ENCODE data around the gene LTB4R.
"Not testable (repeated sequence)": the region's sequence is repeated elsewhere in the genome, so short reads cannot be mapped to it uniquely, and the experiment has no call there.

The LTB4R gene

DNA sequence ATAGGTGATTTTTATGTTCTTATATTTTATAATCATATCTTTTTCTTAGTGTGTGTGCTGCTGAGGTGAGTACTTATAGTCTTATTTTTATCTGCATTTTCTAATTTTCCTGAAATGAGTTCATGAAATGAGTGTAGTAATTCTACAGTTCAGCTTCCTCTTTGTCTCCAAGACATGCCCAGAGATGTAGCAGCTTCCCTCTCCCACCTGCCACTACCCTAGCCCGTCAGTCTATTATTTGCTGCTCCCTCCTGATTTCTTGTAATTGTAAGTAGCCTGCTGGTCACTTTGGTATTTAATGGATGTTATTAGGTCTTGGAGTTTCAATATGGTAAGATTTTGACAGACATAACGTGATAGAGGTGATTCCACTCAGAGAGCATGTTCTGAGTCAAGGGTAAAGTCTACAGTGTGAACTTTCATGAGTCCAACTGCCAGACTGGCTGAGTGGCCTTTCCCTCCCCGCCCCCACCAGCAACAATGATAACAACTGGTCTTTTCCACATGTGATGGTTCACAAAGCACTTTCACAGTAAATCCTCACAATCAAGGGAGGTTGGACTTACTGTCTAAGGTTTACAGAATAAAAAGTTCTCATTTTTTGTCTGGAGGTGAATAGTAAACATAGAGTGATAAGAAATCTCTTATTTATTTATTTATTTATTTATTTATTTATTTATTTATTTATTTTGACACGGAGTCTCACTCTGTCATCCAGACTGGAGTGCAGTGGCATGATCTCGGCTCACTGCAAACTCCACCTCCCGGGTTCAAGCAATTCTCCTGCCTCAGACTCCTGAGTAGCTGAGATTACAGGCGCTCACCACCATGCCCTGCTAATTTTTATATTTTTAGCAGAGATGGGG lies 32.7 kb downstream of the LTB4R start:
- DNase-seq (ENCODE audit: low read depth), result no peak

DNA sequence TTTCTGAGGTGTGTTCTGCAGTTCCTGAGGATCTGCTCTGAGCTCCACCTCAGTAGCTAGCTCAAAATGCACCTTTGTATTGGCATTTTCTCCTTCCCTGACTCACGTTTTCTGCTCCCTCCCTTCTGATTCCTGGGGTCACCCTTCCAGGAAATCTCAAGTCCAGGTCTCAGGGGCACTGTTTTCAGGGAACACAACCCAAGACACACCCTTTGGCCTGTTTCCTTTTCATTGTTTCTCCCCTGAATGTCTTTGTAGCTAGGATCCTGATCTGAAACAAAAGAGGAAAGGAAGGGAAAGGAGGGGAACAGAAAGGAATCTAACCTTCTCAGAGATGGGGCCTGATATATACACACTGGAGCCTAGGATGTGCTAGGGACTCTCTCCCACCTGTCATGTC lies 35.8 kb downstream of the LTB4R start:
- no peak for DNase-seq (ENCODE audit: low read depth)

- no peak for DNase-seq (ENCODE audit: low read depth)
These were observed 36.9 kb downstream of the LTB4R start for GRCh38 chr14:24348186-24348585.

GRCh38 chr14:24349742-24350141 lies 38.4 kb downstream of the LTB4R start:
- DNase-seq (ENCODE audit: low read depth), result no peak

DNA sequence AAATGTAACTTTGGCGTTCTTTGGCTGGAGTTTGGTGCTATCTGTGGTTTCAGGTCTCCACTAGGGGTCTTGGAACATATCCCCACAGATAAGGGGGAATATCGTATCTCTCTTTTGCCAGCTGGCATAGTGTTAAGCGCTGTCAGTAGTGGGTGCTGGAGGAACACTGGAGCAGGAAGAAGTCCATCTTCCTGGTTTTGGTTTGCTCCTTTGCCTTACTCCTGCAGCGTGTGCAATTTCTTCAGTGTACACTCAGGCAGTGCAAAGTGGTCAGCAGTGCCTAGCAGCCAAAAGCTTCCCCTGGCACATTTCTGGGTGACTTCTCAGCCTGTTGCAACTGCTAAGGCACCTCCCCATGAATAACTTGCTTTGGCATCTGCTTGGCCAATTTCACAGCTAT lies 40.2 kb downstream of the LTB4R start:
- DNase-seq (ENCODE audit: low read depth), result no peak

DNA sequence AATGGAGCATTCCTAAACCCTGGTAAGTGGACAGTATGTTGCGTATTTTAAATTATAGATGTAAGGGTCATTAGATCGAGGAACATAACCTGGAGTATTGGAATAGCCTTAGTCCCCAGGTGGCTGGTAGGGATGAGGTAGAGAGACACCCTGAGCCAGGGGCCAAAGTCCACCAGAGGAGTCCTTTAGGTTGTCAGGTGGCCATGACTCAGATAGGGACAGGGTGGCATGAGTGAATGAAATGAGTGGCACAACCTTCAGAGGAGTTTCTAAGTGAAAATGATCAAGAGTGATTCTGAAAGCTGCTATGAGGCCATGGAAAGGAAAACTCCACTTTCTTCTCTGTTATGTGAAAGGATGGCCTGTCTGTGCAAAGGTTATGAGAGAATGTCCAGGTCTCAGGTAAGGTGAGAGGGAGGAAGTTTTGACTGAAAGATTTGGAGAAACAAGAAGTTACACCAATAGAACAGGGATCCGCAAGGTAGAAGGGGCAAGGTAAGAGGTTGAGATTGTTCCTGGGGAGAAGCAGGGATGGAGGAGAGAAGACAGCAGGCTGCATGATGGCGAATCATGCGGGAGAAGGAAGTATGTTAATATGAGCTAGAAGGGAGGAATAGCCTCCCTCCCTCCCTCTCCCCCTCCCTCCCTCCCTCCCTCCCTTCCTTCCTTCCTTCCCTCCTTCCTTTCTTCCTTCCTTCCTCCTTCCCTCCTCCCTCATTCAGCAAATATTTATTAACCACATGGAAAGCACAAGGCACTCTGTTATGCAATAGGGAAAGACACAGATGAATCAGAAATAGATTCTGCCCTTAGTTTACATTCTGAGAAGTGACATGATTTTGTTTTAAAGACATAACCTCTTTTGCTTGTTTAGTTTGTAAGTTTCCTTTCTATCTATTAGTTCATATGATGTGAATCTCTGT lies 42.5 kb downstream of the LTB4R start:
- DNase-seq (ENCODE audit: low read depth), result no peak

DNA sequence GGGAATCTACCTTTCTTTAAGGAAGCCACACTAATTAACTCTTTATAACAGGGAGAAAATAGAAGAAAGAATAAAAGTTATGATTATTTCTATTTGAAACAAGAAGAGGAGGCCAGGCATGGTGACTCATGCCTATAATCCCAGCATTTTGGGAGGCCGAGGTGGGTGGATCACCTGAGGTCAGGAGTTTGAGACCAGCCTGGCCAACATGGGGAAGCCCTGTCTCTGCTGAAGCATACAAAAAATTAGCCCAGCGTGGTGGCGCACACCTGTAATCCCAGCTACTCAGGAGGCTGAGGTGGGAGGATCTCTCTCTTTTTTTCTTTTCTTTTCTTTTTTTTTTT lies 43.2 kb downstream of the LTB4R start:
- not testable (repeated sequence) for DNase-seq (ENCODE audit: low read depth)

DNA sequence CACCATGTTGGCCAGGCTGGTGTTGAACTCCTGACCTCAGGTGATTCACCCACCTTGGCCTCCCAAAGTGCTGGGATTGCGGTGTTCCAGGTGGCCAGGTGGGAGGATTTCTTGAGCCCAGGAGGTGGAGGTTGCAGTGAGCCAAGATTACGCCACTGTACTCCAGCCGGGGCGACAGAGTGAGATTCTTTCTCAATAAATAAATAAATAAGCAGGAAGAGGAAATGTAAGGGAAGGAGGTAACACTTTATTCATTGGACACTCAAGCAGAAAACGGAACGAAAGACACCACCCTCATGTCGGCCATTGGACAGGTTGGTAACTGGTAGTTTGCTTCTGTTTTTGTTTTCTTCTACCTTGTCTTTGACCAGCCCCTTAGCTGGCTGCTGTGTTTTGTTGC lies 43.7 kb downstream of the LTB4R start:
- DNase-seq (ENCODE audit: low read depth), result no peak

DNA sequence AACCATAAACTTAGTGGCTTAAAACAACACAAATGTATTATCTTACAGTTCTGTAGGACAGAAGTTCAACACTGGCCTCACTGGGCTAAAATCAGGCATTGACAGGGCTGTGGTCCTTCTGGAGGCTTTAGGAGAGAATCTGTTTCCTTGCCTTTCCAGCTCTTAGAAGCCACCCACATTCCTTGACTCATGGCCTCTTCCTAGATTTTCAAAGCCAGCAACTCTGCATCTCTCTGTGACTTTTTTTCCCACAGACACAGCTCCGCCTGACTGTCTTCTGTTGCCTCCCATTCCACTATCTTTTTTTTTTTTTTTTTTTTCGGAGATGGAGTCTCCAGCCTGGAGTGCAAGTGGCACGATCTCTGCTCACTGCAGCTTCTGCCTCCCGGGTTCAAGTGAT lies 44.9 kb downstream of the LTB4R start:
- DNase-seq (ENCODE audit: low read depth), result no peak

DNA sequence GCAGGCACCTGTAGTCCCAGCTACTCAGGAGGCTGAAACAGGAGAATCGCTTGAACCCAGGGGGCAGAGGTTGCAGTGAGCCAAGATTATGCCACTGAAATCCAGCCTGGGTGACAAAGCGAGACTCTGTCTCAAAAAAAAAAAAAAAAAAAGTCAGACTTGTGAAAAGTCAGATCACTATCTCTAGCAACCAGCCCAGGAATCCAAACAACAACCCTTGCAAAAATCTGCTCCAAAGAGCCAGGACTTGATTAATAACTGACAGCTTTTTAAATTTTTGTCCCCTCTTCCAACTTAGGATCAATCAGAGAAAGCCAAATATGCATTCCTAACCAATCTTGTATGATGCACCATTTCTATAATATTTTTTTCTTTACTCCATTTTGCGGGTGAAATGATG lies 49.0 kb downstream of the LTB4R start:
- DNase-seq (ENCODE audit: low read depth), result no peak

- no peak for DNase-seq (ENCODE audit: low read depth)
These were observed 50.0 kb downstream of the LTB4R start for GRCh38 chr14:24361326-24361725.

GRCh38 chr14:24362241-24362960 lies 51.1 kb downstream of the LTB4R start:
- no peak for DNase-seq (ENCODE audit: low read depth)

GRCh38 chr14:24363401-24363800 lies 52.1 kb downstream of the LTB4R start:
- no peak for DNase-seq (ENCODE audit: low read depth)

- DNase-seq (ENCODE audit: low read depth), result no peak
These were observed 53.5 kb downstream of the LTB4R start for GRCh38 chr14:24364841-24365240.

- DNase-seq (ENCODE audit: low read depth), result peak; percentile 50
These were observed 54.5 kb downstream of the LTB4R start for GRCh38 chr14:24365600-24366412.

GRCh38 chr14:24366413-24366720 lies 55.1 kb downstream of the LTB4R start:
- no peak for DNase-seq (ENCODE audit: low read depth)

DNA sequence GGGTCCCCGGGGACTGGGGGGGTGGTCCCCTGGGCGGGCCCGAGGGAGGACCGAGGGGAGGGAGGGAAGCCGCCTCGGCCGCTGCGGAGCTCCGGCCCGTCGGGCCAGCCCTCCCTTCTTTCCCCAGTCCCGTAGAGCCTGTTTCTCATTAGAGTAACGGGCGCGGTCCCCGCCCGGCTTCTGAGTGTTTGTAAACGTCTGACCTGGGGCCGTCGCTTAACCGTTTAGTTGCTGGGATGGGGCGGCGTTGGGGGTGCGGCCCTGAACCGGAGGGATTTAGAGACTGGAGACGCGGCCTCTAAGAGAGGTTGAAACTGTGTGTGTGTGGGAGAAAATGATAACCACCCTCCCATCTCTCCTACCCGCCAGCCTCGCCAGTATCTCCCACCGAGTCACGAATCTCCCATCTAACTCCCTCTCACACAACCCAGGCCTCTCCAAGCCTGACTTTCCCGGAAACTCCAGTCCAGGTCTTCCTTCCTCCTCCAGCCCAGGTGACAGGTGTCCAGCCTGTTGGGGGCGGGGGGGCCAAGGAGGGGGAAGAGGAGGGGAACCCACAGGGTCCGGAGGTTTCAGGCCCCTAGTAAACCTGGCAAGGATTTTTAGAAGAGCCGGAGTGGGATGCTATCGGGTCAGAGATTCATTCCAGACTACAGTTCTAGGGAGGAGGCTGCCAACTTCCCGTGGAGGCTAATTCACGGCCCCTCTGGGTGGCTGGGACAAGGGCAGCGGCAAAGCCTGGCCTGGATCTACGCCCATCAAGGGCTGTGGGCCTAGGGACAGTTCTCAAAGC lies 55.6 kb downstream of the LTB4R start:
- DNase-seq (ENCODE audit: low read depth), result no peak

All from stimulated activated CD4-positive, alpha-beta T cell treated with anti-CD3 and anti-CD28 coated beads, Interleukin-2, amount 100 ng/mL, for 4 hours (primary cell).